HG03457 (cell line): ENCODE data around the gene NSL1.

Experiments used
- ATAC-seq: cut with Tn5 transposase; IDR thresholded peaks from one replicate; pipeline ENCODE4 v1.9.1; 2021; ENCODE audit warnings: moderate number of reproducible peaks; ENCODE audit not compliant: unreplicated experiment

NSL1 gene

GRCh38 chr1:212687811-212688210 is 103.8 kb downstream of the NSL1 start:
- ATAC-seq, result no peak

DNA sequence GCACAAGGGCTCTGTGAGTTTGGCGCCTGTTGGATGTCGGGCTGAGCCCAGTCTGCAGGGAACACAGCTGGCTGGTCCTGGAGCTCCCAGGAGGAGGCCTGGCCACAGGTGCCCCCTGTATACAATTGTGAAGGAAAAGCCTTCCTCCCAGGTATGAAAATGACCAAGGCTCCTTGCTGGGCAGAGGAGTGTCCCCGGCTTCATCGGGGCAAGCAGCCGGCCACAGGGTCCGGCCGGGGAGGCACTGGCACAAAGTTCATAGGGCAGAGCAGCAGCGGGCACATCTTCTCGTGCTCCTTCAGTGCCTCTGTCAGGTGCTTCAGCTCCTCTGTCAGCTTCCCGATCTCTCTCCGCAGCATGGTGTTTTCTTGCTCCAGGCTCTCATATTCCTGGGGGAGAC is 105.0 kb downstream of the NSL1 start:
- ATAC-seq, result no peak

- ATAC-seq, result no peak
Measured at GRCh38 chr1:212686069-212686468, 105.5 kb downstream of the NSL1 start.

DNA sequence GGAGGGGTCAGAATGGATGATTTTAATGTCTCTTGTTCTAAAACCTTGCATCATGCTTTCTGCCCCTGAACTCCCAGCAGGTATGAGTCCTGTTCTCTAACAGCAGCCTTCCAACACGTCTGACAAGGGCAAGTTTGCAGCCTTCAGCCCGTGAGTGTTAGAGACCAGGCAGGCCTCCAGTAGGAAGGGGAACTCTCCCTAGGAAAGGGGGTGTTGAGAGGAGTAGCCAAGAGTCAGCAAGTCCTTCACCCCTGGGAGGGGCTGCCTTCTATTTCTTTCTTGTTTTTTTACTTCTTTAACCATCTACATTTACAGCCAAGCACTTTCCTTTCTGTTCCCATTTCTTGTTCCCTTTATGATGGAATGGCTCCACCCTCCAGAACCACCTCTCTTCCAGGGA is 106.1 kb downstream of the NSL1 start:
- no peak for ATAC-seq

GRCh38 chr1:212684521-212685090 is 107.0 kb downstream of the NSL1 start:
- ATAC-seq, result no peak

- ATAC-seq, result no peak
Measured at GRCh38 chr1:212684076-212684475, 107.5 kb downstream of the NSL1 start.

DNA sequence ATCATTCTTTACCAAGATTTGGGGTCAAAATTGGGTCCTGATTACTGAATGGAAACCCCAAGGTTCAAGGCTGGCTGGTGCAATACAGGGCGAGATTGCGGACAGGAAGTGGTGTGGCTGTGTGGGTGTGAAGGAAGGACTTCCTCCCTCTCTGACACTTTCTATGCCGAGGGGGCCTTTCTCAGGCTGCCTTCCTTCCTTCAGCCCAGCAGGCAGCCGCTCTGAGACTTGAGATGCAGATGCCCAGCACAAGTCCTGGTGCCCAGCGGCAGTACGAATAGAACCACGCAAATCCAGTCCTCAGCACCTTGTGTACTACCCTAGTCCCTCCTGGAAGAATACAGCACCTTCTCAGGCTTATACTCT is 108.2 kb downstream of the NSL1 start:
- ATAC-seq, result peak; percentile 53

DNA sequence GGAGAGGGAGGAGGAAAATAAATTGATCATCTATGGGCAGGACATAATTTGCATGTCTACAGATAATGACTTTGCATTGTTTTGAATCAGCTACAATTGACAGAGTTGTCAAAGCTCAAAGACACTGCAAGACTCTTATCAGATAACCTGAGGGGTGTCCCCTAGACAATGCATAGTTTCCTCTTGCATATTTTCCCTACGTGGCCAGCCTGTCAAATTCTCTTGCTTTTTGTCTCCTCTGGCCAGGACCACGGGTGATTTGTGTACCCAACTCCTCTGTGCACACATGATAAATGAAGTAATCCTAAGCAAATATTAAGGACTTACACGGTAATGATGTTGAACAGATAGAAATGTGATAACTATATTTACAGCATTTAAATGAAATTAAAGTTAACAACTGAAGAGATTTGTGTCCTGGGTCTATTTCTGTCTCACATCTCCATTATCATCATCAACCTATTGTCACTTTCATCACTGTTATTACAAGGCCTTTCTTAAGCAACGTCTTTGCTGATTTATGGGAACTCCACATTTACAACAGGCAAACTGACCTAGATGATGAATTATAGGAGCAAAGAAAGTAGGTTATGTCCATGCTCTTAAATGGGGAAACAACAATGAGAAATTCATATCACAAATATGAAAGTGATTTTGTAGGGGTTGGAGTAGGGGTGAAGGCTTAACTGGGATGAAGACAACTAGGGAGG is 110.7 kb downstream of the NSL1 start:
- no peak for ATAC-seq

DNA sequence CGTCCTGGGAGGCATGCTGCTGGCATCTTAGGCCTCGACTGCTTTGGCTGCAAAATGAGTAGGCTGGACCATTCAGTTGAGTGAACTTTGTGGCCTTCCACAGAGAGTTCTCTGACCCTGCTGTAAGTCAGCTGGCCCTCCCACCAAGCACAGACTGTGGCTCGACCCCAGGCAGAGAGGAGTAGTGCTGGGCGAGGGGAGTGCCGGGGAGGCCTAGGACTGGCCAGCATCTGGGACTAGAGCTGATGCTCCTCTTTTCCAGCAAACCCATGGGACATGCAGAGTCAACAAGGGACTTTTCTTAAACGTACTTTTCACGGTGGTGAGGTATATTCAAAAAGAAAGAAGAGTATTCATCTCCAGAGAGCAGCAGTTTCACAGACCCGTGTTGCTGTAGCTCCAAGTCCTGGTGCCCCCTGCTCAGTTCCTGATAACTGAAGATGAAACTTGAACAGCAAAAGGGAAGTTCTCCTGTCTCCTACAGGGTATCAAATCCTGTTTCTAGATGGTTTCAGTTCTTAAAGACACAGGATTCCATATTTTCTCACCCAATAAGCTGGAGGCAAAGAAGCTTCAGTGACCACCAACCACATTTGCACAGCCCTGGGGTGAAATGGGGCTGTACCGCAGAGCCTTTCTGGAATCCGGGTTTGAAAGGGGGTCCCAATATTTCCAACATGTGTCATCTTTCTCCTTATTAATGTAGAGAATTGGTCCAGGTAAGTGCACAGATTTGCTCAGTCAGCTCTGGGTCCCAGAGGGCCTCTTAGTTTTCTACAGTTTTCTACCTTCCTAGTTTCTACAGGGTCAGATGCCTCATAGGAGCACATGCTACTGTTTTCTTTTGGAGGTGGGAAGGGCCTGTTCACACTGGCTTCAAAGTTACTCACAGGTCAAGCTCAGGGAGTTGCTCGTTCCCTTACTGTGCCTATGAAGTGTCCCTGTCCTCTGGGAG is 112.8 kb downstream of the NSL1 start:
- peak; percentile 50 for ATAC-seq

GRCh38 chr1:212677573-212677972 is 114.0 kb downstream of the NSL1 start:
- ATAC-seq, result no peak

- ATAC-seq, result no peak
Measured at GRCh38 chr1:212677136-212677535, 114.4 kb downstream of the NSL1 start.
